ENCODE results near the gene LDLRAD3. TPM values are rescaled to one million over a fixed set of nuclear protein-coding genes. Genes with fewer than 3 reads are reported as not detected.

Gene LDLRAD3
- polyA plus RNA-seq, 3 donors from 2014 or later, result 0.84 TPM; not detected in 2

GRCh38 chr11:36142879-36143278 lies 199.0 kb downstream of the LDLRAD3 start:
- Mint-ChIP-seq H3K9me3 (peaks cover 0 to 4% (median 0%) of the 10 kb centered on the region in 6 donors), H3K4me1 (no peaks in the 10 kb centered on the region), H3K27me3 (ENCODE audit: low read depth in 3 of 3) (peaks cover 2 to 3% (median 2%) of the 10 kb centered on the region in 3 donors), H3K27ac (no peak overlapping the region), H3K4me3 (no peak overlapping the region), H3K36me3 (no peaks in the 10 kb centered on the region)
- no peak for DNase-seq

GRCh38 chr11:36146437-36146836 lies 202.6 kb downstream of the LDLRAD3 start:
- Mint-ChIP-seq H3K4me1 (no peaks in the 10 kb centered on the region), H3K36me3 (no peaks in the 10 kb centered on the region), H3K9me3 (peaks cover 0 to 3% (median 0%) of the 10 kb centered on the region in 6 donors), H3K27ac (no peak overlapping the region), H3K27me3 (ENCODE audit: low read depth in 3 of 3) (peaks cover 0 to 2% (median 2%) of the 10 kb centered on the region in 3 donors), H3K4me3 (no peak overlapping the region)
- DNase-seq, result no peak

GRCh38 chr11:36147491-36147890 lies 203.6 kb downstream of the LDLRAD3 start:
- Mint-ChIP-seq H3K9me3 (peaks cover 0 to 3% (median 0%) of the 10 kb centered on the region in 6 donors), H3K27ac (no peak overlapping the region), H3K36me3 (no peaks in the 10 kb centered on the region), H3K27me3 (ENCODE audit: low read depth in 3 of 3) (peaks cover 0 to 1% (median under 1%) of the 10 kb centered on the region in 3 donors), H3K4me3 (no peak overlapping the region), H3K4me1 (no peaks in the 10 kb centered on the region)
- DNase-seq, result no peak

GRCh38 chr11:36148701-36149100 lies 204.8 kb downstream of the LDLRAD3 start:
- Mint-ChIP-seq H3K9me3 (peaks cover 0 to 3% (median 0%) of the 10 kb centered on the region in 6 donors), H3K27me3 (ENCODE audit: low read depth in 3 of 3) (peaks cover 0 to 6% (median 1%) of the 10 kb centered on the region in 3 donors), H3K27ac (no peak overlapping the region), H3K4me1 (no peaks in the 10 kb centered on the region), H3K4me3 (no peak overlapping the region), H3K36me3 (no peaks in the 10 kb centered on the region)
- DNase-seq, result no peak

DNA sequence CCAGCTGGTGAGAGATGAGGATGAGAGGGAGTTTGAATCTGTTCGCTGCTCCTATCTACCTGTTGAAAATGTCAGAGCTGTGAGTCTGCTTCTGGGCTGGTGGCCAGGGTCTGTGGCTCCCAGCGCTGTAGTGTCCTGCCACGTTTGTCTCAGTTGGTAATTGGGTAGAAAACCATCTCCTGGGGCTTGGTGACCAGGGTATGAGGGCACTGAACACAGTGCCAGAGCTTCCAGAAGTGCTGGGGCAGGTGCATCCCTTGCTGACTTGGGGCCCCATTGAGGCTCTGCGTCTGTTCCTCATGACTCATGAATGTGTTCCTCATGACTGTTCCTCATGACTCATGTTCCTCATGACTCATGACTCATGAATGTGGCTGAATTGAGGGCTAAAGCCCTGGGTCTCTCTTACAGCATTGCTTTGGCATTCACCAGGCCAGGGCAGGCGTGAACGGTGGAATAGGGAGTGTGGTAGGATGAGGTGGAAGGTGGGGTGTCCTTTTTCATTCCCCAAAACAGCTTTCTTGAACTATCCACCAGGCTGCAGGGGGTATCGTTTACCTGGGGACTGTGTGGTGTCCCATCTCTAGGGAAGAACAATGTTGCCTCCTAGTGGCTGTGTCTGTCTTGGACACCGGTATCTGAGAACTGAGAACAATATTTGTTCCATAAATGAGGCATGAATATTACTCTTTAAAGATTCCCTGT lies 205.8 kb downstream of the LDLRAD3 start:
- DNase-seq, result no peak
- H3K9me3 Mint-ChIP-seq, result peaks cover 0 to 3% (median 0%) of the 10 kb centered on the region in 6 donors
- no peaks in the 10 kb centered on the region for H3K4me1 Mint-ChIP-seq
- H3K36me3 Mint-ChIP-seq, result no peaks in the 10 kb centered on the region
- no peak overlapping the region for H3K27ac Mint-ChIP-seq
- H3K4me3 Mint-ChIP-seq, result no peak overlapping the region
- peaks cover 0 to 6% (median 1%) of the 10 kb centered on the region in 3 donors for H3K27me3 Mint-ChIP-seq (ENCODE audit: low read depth in 3 of 3)

DNA sequence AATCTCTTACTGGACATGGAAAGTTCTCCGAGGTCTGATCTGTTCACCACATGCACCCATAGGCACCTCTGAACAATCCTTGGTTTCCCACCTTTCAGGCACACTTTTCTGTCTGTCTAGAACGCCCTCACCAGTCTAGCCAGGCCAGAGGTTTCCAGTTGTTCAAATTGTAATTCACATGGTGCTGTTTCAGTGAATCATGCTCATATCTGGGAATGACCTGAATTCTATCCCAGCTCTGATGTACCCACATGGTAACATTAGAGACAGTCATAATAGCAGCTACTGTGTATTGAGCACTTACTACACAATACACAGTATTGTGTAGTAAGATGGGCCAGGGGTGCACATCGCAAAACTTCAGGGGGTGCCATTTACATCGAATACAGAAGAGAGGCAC lies 207.1 kb downstream of the LDLRAD3 start:
- Mint-ChIP-seq H3K27me3 (ENCODE audit: low read depth in 3 of 3) (peaks cover 0 to 7% (median 6%) of the 10 kb centered on the region in 3 donors), H3K4me3 (no peak overlapping the region), H3K4me1 (no peaks in the 10 kb centered on the region), H3K9me3 (peaks cover 0 to 3% (median 0%) of the 10 kb centered on the region in 6 donors), H3K36me3 (no peaks in the 10 kb centered on the region), H3K27ac (no peak overlapping the region)
- no peak for DNase-seq

DNA sequence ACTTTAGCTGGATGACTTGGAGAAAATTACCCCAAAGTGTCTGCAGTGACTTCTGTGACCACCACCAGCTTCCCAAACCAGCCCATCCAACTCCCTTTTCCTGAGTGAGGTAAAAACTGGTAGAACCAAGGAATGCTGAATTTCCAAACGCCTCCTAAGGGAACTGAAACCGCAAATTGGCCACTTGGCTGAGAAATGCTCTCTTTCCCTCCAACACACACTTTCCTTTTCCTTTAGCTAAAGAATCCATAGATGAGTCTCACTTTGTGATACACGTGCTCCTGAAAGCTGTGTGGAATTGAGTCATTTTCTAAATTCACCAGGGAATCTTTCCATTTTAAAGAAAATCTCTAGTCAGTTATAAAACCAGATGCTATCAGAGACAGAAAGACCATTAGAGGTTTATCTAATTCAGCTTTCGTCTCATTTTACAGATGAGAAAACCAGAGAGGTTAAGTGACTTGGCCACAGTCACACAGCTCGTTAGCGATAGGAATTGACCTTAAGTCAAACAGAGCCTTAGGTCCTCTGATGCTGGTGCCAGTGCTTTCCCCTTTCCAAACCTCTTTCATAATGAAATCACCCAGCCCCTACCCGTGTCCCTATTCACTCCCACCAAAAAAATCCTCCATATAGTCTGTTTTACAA lies 208.2 kb downstream of the LDLRAD3 start:
- no peak overlapping the region for H3K27ac Mint-ChIP-seq
- H3K4me3 Mint-ChIP-seq, result no peak overlapping the region
- H3K4me1 Mint-ChIP-seq, result no peaks in the 10 kb centered on the region

GRCh38 chr11:36153551-36153950 lies 209.7 kb downstream of the LDLRAD3 start:
- H3K4me3 Mint-ChIP-seq, result no peak overlapping the region

More for the DNA sequence above, 208.2 kb downstream of the LDLRAD3 start:
- Mint-ChIP-seq H3K9me3 (peaks cover 0 to 3% (median 0%) of the 10 kb centered on the region in 6 donors), H3K27me3 (ENCODE audit: low read depth in 3 of 3) (peaks cover 0 to 7% (median 6%) of the 10 kb centered on the region in 3 donors), H3K36me3 (no peaks in the 10 kb centered on the region)
- DNase-seq, result no peak

DNA sequence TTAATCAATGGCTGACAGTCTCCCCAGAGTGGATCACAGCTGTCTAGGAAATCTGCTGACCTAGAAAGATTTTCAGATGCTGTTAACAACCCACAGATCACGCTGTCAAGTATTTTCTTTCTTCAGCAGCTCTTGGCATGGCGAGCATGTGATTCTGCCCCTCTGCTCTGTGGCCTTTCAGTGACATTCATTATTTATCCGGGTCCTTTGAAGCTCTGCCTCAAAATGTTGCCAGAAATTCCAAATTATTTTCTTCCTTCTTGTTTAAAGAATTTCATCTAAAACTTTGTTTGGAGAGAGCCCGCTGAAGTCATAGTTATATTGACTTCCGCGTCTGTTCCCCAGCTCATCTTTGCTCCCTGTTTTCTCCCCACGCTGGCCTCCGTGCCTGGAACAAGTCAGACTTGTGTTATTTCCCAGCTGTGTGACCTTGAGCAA lies 211.3 kb downstream of the LDLRAD3 start:
- no peak overlapping the region for H3K4me3 Mint-ChIP-seq

More at GRCh38 chr11:36153551-36153950, 209.7 kb downstream of the LDLRAD3 start:
- no peaks in the 10 kb centered on the region for H3K36me3 Mint-ChIP-seq
- peaks cover 0 to 9% (median 7%) of the 10 kb centered on the region in 3 donors for H3K27me3 Mint-ChIP-seq (ENCODE audit: low read depth in 3 of 3)
- no peaks in the 10 kb centered on the region for H3K4me1 Mint-ChIP-seq
- peaks cover 0 to 3% (median 0%) of the 10 kb centered on the region in 6 donors for H3K9me3 Mint-ChIP-seq
- no peak for DNase-seq
- no peak overlapping the region for H3K27ac Mint-ChIP-seq

GRCh38 chr11:36155770-36156160 lies 211.9 kb downstream of the LDLRAD3 start:
- H3K4me3 Mint-ChIP-seq, result no peak overlapping the region
- no peaks in the 10 kb centered on the region for H3K4me1 Mint-ChIP-seq
- no peak for DNase-seq
- H3K27ac Mint-ChIP-seq, result no peak overlapping the region
- peaks cover 0 to 9% (median 5%) of the 10 kb centered on the region in 3 donors for H3K27me3 Mint-ChIP-seq (ENCODE audit: low read depth in 3 of 3)
- H3K36me3 Mint-ChIP-seq, result no peaks in the 10 kb centered on the region
- H3K9me3 Mint-ChIP-seq, result no peaks in the 10 kb centered on the region

More for the DNA sequence above, 211.3 kb downstream of the LDLRAD3 start:
- peaks cover 0 to 9% (median 5%) of the 10 kb centered on the region in 3 donors for H3K27me3 Mint-ChIP-seq (ENCODE audit: low read depth in 3 of 3)
- no peaks in the 10 kb centered on the region for H3K9me3 Mint-ChIP-seq
- no peaks in the 10 kb centered on the region for H3K36me3 Mint-ChIP-seq
- no peak for DNase-seq
- H3K4me1 Mint-ChIP-seq, result no peaks in the 10 kb centered on the region
- H3K27ac Mint-ChIP-seq, result no peak overlapping the region

GRCh38 chr11:36156161-36156816 lies 212.4 kb downstream of the LDLRAD3 start:
- Mint-ChIP-seq H3K27me3 (ENCODE audit: low read depth in 3 of 3) (peaks cover 0 to 9% (median 5%) of the 10 kb centered on the region in 3 donors), H3K9me3 (no peaks in the 10 kb centered on the region), H3K4me1 (no peaks in the 10 kb centered on the region), H3K4me3 (no peak overlapping the region), H3K36me3 (no peaks in the 10 kb centered on the region), H3K27ac (no peak overlapping the region)
- no peak for DNase-seq

- Mint-ChIP-seq H3K4me1 (no peaks in the 10 kb centered on the region), H3K36me3 (no peaks in the 10 kb centered on the region), H3K9me3 (no peaks in the 10 kb centered on the region), H3K27me3 (ENCODE audit: low read depth in 3 of 3) (peaks cover 0 to 9% (median 5%) of the 10 kb centered on the region in 3 donors), H3K4me3 (no peak overlapping the region), H3K27ac (no peak overlapping the region)
- no peak for DNase-seq
Measured at GRCh38 chr11:36156817-36157519, 213.1 kb downstream of the LDLRAD3 start.

DNA sequence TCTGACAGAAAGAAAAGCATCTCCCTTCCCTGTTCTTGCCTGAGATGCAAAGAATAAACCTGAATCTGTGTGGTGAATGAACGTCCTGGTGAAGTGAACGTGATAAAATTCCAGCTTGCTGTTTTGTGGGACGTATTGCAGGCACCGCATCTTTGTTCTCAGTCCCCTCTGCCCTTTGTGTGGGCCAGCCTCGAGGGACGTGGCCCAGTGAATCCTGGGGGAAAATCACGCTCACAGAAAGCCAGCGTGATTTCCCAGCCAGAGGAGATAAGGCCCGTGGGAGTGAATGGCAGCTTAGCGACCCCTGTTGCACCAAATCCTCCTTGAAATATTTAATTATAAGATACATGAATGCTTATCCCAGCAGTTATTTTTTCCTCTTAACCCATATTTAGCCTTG lies 216.2 kb downstream of the LDLRAD3 start:
- Mint-ChIP-seq H3K27me3 (ENCODE audit: low read depth in 3 of 3) (peaks cover 0 to 5% (median 3%) of the 10 kb centered on the region in 3 donors), H3K36me3 (no peaks in the 10 kb centered on the region), H3K27ac (no peak overlapping the region), H3K4me1 (no peaks in the 10 kb centered on the region), H3K9me3 (no peaks in the 10 kb centered on the region), H3K4me3 (no peak overlapping the region)
- no peak for DNase-seq

Measured in immature natural killer cell (primary cell).